Adrenal gland (tissue), 5 donors: ENCODE measurements around the gene ZDHHC14.

ENCODE experiments used
- CTCF ChIP-seq, 6 experiments: fragments of 450-650 bp in 4 of 6; fragments of 200-600 bp in 2 of 6; sonication (generic) in 1 of 6; IDR thresholded peaks; 1 replicate in 5 of 6; 2 replicates in 1 of 6; pipeline versions ENCODE4 v1.5.1 to v1.8.0; 2016 to 2021; ENCODE audit warnings: antibody characterized with exemption in 6 of 6, mild to moderate bottlenecking in 2 of 6, moderate library complexity in 1 of 6
- POLR2A ChIP-seq, 2 donors: fragments of 450-650 bp; IDR thresholded peaks; one replicate each; pipeline ENCODE4 v1.6.1; 2017; ENCODE audit warnings: antibody characterized with exemption in 2 of 2, mild to moderate bottlenecking in 2 of 2, moderate library complexity in 1 of 2
- donor health status: DM: no; HTN: no; CAD: no.

DNA sequence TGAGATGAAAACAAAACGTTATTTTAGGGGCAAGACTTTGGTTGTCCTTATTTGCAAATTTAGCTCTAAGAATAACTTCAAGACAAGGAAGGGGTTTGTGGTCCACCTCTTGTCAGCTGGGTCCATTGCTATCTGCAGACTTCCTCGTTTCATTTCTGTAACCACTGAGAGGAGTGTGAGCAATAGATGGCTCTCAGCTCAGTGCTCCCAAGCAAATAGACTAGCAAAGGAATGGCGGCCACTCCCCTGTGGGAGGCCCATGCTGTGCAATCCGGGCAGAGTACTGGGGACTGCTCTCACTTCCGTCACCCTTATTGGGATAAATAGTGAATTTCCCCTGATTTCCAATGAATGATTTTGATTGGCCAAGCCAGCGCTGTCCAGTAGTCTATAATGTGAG, 176.6 kb downstream of the ZDHHC14 start:
- TF ChIP-seq POLR2A (IDR thresholded peaks at IDR 0.05) (no peak), CTCF (IDR thresholded peaks at IDR 0.05) (no peak)
